Adrenal gland (tissue), 12 donors: ENCODE measurements around the gene CHID1. TPM values are rescaled to one million over a fixed set of nuclear protein-coding genes. Genes with fewer than 3 reads are reported as not detected.
A peak's percentile ranks its signal among the peaks of the same experiment; 100 is the strongest.

Experiments used
- DNase-seq, 7 donors: peaks; one replicate each; pipeline ENCODE4 v3.0.0-alpha.2; 2019 to 2020
- H3K27ac ChIP-seq, 5 donors: fragments of 200-600 bp; sonication (generic) in 4 of 5; 1 replicate in 3 of 5; 2 replicates in 2 of 5; pipeline versions ENCODE4 v1.5.1 to v1.8.0; 2016 to 2020; ENCODE audit warnings: mild to moderate bottlenecking in 1 of 5
- H3K27me3 ChIP-seq: fragments of 200-600 bp; 2 replicates; pipeline ENCODE4 v1.8.0; 2021
- H3K36me3 ChIP-seq, 2 donors: fragments of 200-600 bp; replicated peaks in 1 of 2; 1 replicate in 1 of 2; 2 replicates in 1 of 2; pipeline versions ENCODE4 v1.5.1 to v1.8.0; 2018 to 2022
- H3K4me1 ChIP-seq, 2 donors: fragments of 200-600 bp; replicated peaks in 1 of 2; 1 replicate in 1 of 2; 2 replicates in 1 of 2; pipeline versions ENCODE4 v1.5.1 to v1.8.0; 2018 to 2021
- H3K4me3 ChIP-seq, 4 donors: fragments of 200-600 bp; sonication (generic) in 3 of 4; one replicate each; pipeline ENCODE4 v1.5.1; 2016 to 2018
- H3K9me3 ChIP-seq, 3 donors: fragments of 200-600 bp; sonication (generic) in 1 of 3; replicated peaks in 1 of 3; 1 replicate in 2 of 3; 2 replicates in 1 of 3; pipeline versions ENCODE4 v1.5.1 to v1.8.0; 2016 to 2021
- CTCF ChIP-seq, 6 experiments: fragments of 450-650 bp in 4 of 6; fragments of 200-600 bp in 2 of 6; sonication (generic) in 1 of 6; IDR thresholded peaks; 1 replicate in 5 of 6; 2 replicates in 1 of 6; pipeline versions ENCODE4 v1.5.1 to v1.8.0; 2016 to 2021; ENCODE audit warnings: antibody characterized with exemption in 6 of 6, mild to moderate bottlenecking in 2 of 6, moderate library complexity in 1 of 6
- POLR2A ChIP-seq, 2 donors: fragments of 450-650 bp; IDR thresholded peaks; one replicate each; pipeline ENCODE4 v1.6.1; 2017; ENCODE audit warnings: antibody characterized with exemption in 2 of 2, mild to moderate bottlenecking in 2 of 2, moderate library complexity in 1 of 2
- WGBS, 4 donors: extraction: QIAGEN DNeasy Blood & Tissue Kit in 2 of 4; methylation state at CpG; one replicate each; pipeline versions ENCODE4 v1.1.5 to v1.1.7; 2013 to 2017; 5-methylcytosine and 5-hydroxymethylcytosine counted together
- intact Hi-C, 2 donors: fragments of 100-400 bp; cut with DNase I; formaldehyde crosslinking; loops; one replicate each; pipeline versions ENCODE4 v1.14.1 to v1.15.0; 2022 to 2023
- polyA plus RNA-seq, 3 donors: library from polyadenylated mRNA; stranded (reverse); fragments of 200-250 nt in 2 of 3; fragments of 350-450 nt in 1 of 3; fragmentation: Illumina TruSeq in 1 of 3; extraction: RNeasy Lipid Tissue Mini Kit (QIAGEN cat#74804) in 1 of 3; gene quantifications; one replicate each; pipeline ENCODE4 v1.2.3, GENCODE V29; 2013 to 2014
- total RNA-seq, 9 donors: library from RNA; depleted of rRNA in 4 of 9; stranded (reverse); fragments of >200 nt in 4 of 9; fragments of 120-200 nt in 1 of 9; fragmentation: NEBNext Ultra II Directional in 1 of 9; extraction: Animal tissue kit (Norgen Biotek cat#: 25700) in 1 of 9; gene quantifications; one replicate each; pipeline versions ENCODE4 v1.1.0 to v1.2.4, GENCODE V29; 2013 to 2023
- donor health status: healthy with polysubstance abuse.
- donor health status: Bipolar disorder and iron deficiency.
- donor health status: DM: yes; HTN: yes; CAD: no.
- donor health status: DM: no; HTN: no; CAD: no.
- donor health status: DM: no; HTN: no; CAD: no.
- donor health status: DM: yes; HTN: yes; CAD: no.

The CHID1 gene
- total and polyA plus RNA-seq, 12 donors, result 39.2 to 220 (median 96.6) TPM

GRCh38 chr11:862081-862661 lies 48.4 kb downstream of the CHID1 start:
- Histone ChIP-seq H3K36me3 (peaks cover 0 to 4% of the 10 kb centered on the region in 2 donors), H3K4me1 (peaks cover 0 to 19% of the 10 kb centered on the region in 2 donors), H3K4me3 (no peak overlapping the region), H3K27me3 (no peaks in the 10 kb centered on the region), H3K27ac (no peak overlapping the region), H3K9me3 (no peaks in the 10 kb centered on the region)
- 36 to 59% (median 42%) methylated on average over 3 to 20 of the region's 20 CpGs for WGBS, 4 donors
- peak in 3 of 7 donors; percentile 50 to 66 (median 56) for DNase-seq
- intact Hi-C loops, result loop anchor here in 1 of 2 donors (5.0 kb wide), 1 partner anchor 190 kb away; no protein-coding TSS in a partner anchor
- TF ChIP-seq CTCF (IDR thresholded peaks at IDR 0.05) (no peak), POLR2A (IDR thresholded peaks at IDR 0.05) (no peak)

- Histone ChIP-seq H3K27ac (no peak overlapping the region), H3K27me3 (no peaks in the 10 kb centered on the region), H3K4me1 (peaks cover 0 to 19% of the 10 kb centered on the region in 2 donors), H3K36me3 (no peaks in the 10 kb centered on the region), H3K4me3 (no peak overlapping the region), H3K9me3 (no peaks in the 10 kb centered on the region)
- intact Hi-C loops, result loop anchor here in 1 of 2 donors (5.0 kb wide), 1 partner anchor 191 kb away; no protein-coding TSS in a partner anchor
- TF ChIP-seq POLR2A (IDR thresholded peaks at IDR 0.05), result no peak
- WGBS, 4 donors, result 85 to 92% (median 88%) methylated on average over 5 to 14 of the region's 14 CpGs
- peak in 1 of 7 donors; percentile 30 for DNase-seq
Measured at GRCh38 chr11:861105-861479, 49.5 kb downstream of the CHID1 start.

GRCh38 chr11:860234-861104 lies 50.1 kb downstream of the CHID1 start:
- H3K27me3 ChIP-seq, result no peaks in the 10 kb centered on the region
- TF ChIP-seq POLR2A (IDR thresholded peaks at IDR 0.05) (no peak), CTCF (IDR thresholded peaks at IDR 0.05) (no peak)
- intact Hi-C loops, result loop anchor here in 1 of 2 donors (5.0 kb wide), 1 partner anchor 192 kb away; no protein-coding TSS in a partner anchor
- 76 to 89% (median 78%) methylated on average over 9 to 21 of the region's 21 CpGs for WGBS, 4 donors
- no peaks in the 10 kb centered on the region for H3K9me3 ChIP-seq
- peaks cover 0 to 19% of the 10 kb centered on the region in 2 donors for H3K4me1 ChIP-seq
- DNase-seq, result no peak
- peak overlapping the region in 2 of 5 donors; percentile 41 to 59 for H3K27ac ChIP-seq
- H3K4me3 ChIP-seq, result no peak overlapping the region
- H3K36me3 ChIP-seq, result no peaks in the 10 kb centered on the region

GRCh38 chr11:859394-860131 lies 51.0 kb downstream of the CHID1 start:
- no peaks in the 10 kb centered on the region for H3K9me3 ChIP-seq
- no peaks in the 10 kb centered on the region for H3K36me3 ChIP-seq
- no peak overlapping the region for H3K4me3 ChIP-seq
- peak overlapping the region in 2 of 5 donors; percentile 41 to 59 for H3K27ac ChIP-seq
- peaks cover 0 to 19% of the 10 kb centered on the region in 2 donors for H3K4me1 ChIP-seq
- H3K27me3 ChIP-seq, result no peaks in the 10 kb centered on the region
- 18 to 55% (median 38%) methylated on average over 4 to 30 of the region's 31 CpGs for WGBS, 4 donors
- peak in 6 of 7 donors; percentile 76 to 90 (median 84) for DNase-seq
- no peak for TF ChIP-seq CTCF (IDR thresholded peaks at IDR 0.05)
- no peak for TF ChIP-seq POLR2A (IDR thresholded peaks at IDR 0.05)
- intact Hi-C loops, result loop anchor here in 1 of 2 donors (5.0 kb wide), 1 partner anchor 193 kb away; no protein-coding TSS in a partner anchor
